ENCODE measurements around the gene FYB2.

- TF ChIP-seq CTCF (IDR thresholded peaks at IDR 0.05; ENCODE audit: low read length) (no peak), EZH2 (optimal IDR thresholded peaks at IDR 0.05; ENCODE audit: low read depth, low read length) (no peak)
These were observed 29.2 kb downstream of the FYB2 start for GRCh38 chr1:56790036-56790435.

All from MM.1S (cell line).